Measurements from ENCODE around the gene SLC25A1.

The SLC25A1 gene

DNA sequence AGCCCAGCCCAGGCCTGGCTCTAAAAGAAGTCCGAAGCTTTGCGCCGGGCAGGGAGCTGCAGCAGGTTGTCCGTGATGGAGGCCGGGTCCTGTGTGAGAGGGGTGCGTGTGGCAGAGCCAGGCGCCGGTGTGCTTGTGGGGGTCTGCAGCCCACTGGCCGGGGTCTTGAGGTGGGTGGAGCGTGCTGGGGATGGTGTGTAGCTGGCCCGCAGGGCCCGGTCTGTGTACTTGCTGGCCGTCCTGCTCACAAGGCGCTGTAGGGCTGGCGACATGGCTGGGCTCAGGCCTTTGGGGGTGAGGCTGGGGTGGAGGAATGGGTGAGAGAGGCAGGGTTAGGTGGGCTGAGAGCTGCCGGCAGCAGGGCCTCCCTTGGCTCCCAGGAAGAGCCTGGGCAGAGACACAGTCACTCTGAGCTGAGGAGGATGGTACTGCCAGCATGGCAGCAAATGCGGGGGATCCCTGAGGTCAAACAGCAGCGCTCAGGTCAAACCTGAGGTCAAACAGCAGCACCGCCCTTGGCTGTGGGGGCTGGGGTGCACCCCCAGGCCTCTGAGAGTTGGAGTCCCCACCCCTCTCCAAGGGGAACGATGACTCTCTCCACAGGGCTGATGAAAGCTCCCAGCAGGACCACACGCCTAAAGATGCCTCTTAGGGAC is 44.2 kb downstream of the SLC25A1 start:
- DNase-seq, result no peak

DNA sequence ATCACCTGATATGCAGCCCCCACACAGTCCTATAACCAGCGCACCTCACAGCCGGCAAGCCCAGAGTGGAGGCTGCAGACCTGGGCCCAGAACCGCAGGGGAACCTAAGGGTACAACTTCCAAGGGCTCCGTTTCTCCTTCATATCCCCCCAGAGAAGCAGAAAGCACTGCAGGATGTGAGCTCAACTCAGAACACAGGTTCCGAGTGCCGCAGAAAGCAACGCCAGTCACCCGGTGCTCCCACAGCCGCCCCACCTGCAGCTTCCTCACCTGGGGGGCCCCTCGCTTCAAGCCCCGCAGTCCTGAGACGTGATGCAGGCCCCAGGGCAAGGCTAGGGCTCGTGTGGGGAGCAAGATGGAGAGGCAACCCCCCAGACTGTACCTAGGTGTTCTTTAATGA is 45.0 kb downstream of the SLC25A1 start:
- no peak for DNase-seq

DNA sequence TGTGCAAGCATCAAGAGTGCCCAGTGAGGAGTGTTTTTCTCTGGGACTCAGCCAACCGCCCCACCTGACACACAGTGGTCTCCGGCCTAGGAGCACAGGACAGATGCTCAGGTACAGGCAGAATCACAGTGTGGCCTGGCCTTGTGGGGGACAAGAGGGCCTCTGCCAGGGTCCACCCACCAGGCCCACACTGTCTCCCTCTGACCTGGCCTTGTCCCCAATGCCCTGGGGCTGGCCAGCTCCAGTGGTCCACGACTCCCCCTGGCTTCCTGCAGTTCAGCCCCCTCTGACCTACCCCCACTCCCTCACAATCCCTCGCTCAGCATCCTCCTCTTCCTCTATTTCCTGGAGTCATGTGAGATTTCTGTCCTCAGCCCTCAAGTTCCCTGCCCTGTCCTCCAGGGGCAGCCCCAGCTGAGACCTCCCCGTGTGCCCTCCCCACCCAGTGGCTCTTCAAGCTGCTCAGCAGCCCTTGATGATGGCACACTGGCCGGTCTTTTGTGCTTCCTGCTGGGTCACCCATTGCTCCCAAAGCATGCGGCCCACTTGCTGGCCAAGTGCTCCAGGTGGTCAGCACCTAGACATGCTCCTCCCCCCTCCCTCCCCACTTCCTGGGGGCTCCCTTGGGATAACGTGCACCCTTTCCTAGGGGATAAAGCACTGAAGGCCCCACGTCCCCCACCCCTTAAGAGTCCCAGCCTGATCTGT is 45.7 kb downstream of the SLC25A1 start:
- DNase-seq, result no peak

DNA sequence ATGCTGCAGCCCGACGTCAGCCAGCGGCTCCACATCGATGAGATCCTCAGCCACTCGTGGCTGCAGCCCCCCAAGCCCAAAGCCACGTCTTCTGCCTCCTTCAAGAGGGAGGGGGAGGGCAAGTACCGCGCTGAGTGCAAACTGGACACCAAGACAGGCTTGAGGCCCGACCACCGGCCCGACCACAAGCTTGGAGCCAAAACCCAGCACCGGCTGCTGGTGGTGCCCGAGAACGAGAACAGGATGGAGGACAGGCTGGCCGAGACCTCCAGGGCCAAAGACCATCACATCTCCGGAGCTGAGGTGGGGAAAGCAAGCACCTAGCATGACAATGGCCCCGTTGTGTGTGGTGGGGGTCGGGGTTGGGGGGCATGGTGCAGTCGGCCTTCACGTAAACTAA is 46.4 kb downstream of the SLC25A1 start:
- DNase-seq, result no peak

DNA sequence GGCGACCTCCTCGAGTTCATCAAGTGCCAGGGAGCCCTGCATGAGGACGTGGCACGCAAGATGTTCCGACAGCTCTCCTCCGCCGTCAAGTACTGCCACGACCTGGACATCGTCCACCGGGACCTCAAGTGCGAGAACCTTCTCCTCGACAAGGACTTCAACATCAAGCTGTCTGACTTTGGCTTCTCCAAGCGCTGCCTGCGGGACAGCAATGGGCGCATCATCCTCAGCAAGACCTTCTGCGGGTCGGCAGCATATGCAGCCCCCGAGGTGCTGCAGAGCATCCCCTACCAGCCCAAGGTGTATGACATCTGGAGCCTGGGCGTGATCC is 46.9 kb downstream of the SLC25A1 start:
- DNase-seq, result no peak

DNA sequence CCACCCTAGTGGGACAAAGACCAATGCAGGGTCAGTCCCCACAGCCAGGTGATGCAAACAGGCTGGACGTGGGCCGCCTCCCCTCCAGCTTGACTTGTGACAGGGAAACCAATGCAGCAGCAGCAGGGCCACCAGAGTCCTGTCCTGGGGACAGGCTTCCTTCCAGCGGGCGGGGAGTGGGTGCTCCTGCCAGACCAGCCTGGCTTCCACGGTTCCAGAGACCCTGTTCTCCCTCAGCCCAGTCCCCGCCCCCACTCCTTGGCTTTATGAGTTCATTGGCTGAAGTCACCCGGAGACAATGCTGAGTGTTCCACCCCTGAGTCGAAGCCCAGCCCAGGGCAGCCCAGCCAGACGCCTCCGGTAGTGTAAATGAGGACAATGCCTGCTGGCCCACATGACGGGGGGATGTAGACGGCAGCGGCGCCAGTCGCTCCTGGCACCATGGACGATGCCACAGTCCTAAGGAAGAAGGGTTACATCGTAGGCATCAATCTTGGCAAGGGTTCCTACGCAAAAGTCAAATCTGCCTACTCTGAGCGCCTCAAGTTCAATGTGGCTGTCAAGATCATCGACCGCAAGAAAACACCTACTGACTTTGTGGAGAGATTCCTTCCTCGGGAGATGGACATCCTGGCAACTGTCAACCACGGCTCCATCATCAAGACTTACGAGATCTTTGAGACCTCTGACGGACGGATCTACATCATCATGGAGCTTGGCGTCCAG is 47.4 kb downstream of the SLC25A1 start, which contains the start of gene TSSK2:
TSS of gene TSSK2 (plus strand) at position 350 of the 726 bp plus-strand sequence. CDS start at position 442, 92 bp downstream.
- no peak for DNase-seq

DNA sequence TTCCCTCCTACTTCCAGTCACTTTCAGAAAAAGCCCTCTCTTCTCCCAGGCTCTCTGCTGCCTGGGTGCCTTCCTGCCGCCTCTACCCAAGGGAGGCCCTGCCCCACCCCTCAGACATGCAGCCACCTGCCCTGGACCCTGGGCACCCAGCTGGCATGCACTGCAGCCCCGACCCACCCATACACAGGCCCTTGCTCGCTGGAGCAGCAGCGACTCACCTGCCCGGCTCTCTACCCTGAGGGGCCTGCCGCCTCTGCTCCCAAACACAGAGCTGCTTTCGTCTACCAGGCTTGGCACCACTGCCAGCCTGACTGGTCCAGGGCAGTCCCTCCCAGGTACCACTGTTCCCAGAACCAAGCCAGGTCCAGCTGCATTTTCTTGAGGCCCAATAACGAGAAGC is 48.7 kb downstream of the SLC25A1 start:
- no peak for DNase-seq

DNA sequence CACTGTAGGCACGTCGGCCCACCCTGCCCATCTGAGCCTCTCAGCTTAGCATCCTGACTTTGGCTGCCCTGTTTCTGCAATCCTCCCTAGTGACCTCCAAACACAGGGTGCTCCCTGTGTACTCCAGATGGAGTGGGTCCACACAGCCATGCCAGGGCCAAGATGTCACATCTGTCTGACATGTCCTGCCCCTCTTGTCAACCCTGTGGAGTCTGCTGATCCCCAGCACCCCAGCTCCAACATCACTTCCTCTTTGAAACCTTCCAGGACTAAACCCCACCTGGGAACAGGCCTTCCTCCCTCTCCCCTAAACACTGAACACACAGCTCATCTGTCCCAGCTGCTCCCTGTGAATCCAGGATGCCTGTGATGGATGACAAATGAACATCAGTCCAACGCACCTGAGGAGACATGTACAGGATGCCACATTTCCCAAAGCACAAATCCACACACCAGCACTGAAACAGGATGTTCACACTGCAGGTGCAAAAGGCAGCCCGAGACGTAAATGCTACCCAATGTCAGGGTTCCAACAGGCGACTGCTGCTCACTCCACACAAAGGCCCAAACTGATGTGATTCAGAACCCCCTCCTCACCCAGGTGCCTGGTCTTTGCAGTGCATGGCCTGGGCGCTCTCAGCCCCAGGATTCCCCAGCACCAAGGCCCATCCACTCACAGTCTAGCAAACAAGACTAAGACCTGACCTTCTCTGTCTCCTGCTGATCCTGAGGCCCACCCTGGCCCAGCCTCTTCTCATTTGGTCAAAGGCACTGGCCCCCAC is 49.4 kb downstream of the SLC25A1 start:
- DNase-seq, result no peak

DNA sequence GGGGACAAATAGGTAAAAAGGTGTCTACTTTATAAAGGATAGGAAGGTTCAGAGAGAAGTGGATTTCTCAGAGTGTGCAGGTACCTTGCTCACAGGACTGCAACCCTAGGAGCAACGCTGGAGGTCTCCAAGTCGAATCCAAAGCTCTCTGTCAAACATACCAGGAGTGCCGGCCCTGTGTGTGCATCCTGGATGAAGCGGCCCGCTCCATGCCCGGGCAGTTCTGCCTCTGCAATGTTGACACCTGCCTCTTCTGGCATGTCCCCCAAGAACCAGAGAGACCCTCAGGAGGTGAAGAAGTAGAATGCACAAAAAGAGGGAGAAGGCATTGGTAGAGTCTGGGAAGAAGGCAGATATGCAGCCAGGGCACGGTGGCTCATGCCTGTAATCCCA is 50.5 kb downstream of the SLC25A1 start:
- DNase-seq, result no peak

DNA sequence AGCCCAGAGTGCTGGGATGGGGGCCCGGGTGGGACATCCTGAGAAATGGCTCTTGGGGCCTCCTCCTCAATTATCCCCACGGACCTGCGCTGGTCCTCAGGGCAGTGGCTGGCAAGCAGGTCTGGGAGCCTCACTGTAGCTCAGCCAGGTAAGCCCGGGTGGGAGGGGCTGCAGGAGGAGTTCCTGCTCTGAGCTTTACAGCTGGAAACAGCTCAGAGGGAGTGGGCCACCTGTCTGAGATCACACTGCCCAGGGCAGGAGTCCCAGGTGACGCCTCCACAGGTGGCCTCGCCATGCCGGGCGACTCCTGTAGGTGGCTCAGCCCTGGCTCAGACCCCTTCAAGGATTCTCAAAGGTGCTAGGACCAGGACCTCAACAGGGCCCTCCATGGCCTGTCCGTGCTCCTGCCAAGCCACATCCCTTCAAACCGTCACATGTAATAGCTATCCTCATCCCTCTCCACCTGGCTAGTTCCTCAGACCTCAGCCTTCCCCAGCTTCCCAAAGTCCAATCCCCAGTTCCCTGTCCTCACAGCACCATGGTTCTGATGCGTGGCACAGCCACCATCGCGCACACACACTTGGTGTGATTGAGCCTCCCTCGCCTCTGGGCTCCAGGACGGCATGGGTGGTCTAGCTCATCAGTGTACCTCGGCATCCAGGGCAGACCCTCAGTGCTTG is 51.1 kb downstream of the SLC25A1 start:
- no peak for DNase-seq

DNA sequence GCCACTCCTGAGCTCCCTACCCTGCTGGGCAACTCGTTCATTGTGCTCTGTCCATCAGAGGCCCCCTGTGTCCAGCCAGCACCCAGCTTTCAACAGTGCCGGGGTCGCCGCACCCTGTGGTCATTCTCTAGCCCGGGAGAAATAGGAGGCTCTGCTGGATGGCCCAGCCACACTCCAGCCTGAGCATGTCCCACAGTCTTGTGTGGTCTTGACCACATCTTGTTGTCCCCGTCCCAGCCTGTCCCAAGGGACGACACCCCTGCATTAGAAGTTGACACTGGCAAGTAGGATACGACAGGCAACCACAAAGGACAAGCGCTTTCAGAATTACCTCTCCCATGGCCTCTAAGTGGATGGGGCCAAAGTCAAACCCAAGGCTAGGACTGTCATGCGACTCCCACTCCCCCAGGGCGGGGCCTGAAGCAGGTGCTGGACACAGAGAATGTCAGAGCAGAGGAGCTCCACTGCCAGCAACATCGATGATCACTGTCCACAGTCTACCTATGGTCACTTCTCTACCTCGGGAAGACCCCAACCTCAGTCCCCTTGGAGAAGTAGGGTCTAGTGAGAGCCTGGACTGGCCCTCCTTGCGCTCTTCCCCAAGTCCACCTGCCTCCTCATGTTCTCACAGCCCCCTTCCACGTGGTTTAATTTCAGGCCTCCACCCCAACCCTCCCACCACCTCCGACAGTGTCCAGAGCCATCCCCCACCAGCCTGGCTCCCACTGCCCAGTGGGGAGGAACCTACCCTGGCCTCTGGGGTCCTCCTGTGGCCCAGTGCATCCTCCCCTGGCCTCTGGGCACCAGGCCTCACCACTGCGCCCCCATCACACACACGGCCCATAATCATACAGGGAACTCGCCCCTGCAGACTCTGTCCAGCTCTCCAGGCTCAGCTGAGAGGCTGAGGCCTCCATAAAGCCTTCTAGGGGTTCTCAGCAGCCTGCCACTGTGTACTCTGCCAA is 51.9 kb downstream of the SLC25A1 start:
- no peak for DNase-seq
